WTC11 (cell line): ENCODE results near the gene ADGRL1.

ENCODE experiments used
- CTCF ChIP-seq: fragments of 200-600 bp; IDR thresholded peaks from 2 replicates; pipeline ENCODE4 v1.8.0; 2022; ENCODE audit warnings: antibody characterized with exemption
- ETV6 ChIP-seq: sonication (generic); formaldehyde crosslinking; IDR thresholded peaks from 2 replicates; pipeline ENCODE4 v1.8.1; 2022; ENCODE audit warnings: mild to moderate bottlenecking, missing genetic modification reagents
- MAX ChIP-seq: sonication (generic); formaldehyde crosslinking; IDR thresholded peaks from 2 replicates; pipeline ENCODE4 v1.8.0; 2022; ENCODE audit warnings: mild to moderate bottlenecking, missing genetic modification reagents
- MLX ChIP-seq: sonication (generic); formaldehyde crosslinking; IDR thresholded peaks from 2 replicates; pipeline ENCODE4 v1.8.1; 2023; ENCODE audit warnings: mild to moderate bottlenecking, missing genetic modification reagents, moderate library complexity

GRCh38 chr19:14237014-14237941 is 31.3 kb upstream of the ADGRL1 start:
- TF ChIP-seq MLX (no peak), MAX (no peak), CTCF (no peak), ETV6 (no peak)
